HEK293 (cell line): Measurements from ENCODE around the gene PDE4D.
A peak's percentile ranks its signal among the peaks of the same experiment; 100 is the strongest.

Experiments used
- CTCF ChIA-PET: fragments of 350-600 bp; formaldehyde crosslinking; extraction: SDS; loops from one replicate; lab custom pipeline; 2021; ENCODE audit warnings: antibody characterized with exemption; lab: Yijun Ruan, JAX
- POLR2A ChIA-PET: fragments of 300-600 bp; formaldehyde crosslinking; extraction: SDS; loops from one replicate; lab custom pipeline; 2020; ENCODE audit warnings: antibody characterized with exemption, inconsistent platforms; lab: Yijun Ruan, JAX
- H3K27ac ChIP-seq: fragments of 200-500 bp; sonication (Bioruptor generic); 2 replicates; pipeline ENCODE4 v1.5.1; 2014; ENCODE audit warnings: low read depth, low read length, control low read depth, inconsistent platforms; ENCODE audit errors: extremely low read depth
- H3K36me3 ChIP-seq, 2 experiments: fragments of 200-500 bp in 1 of 2; sonication (Bioruptor generic) in 1 of 2; 1 replicate in 1 of 2; 2 replicates in 1 of 2; pipeline ENCODE4 v1.5.1; 2014 to 2017; ENCODE audit warnings: inconsistent platforms in 2 of 2, low read length in 2 of 2; ENCODE audit not compliant: control insufficient read depth in 2 of 2, insufficient read depth in 1 of 2
- H3K4me1 ChIP-seq: fragments of 200-500 bp; sonication (Bioruptor generic); 2 replicates; pipeline ENCODE4 v1.5.1; 2014; ENCODE audit warnings: mild to moderate bottlenecking, low read length, inconsistent platforms; ENCODE audit not compliant: control insufficient read depth, insufficient read depth
- H3K4me3 ChIP-seq: 2 replicates; pipeline ENCODE4 v1.5.1; 2011; ENCODE audit warnings: low read depth, mild to moderate bottlenecking, control low read depth, low read length, moderate library complexity
- H3K9me3 ChIP-seq: fragments of 200-500 bp; sonication (Bioruptor generic); 2 replicates; pipeline ENCODE4 v1.5.1; 2014; ENCODE audit warnings: low read depth, low read length, inconsistent platforms; ENCODE audit not compliant: control insufficient read depth, insufficient read depth
- FEZF1 ChIP-seq: fragments of 450-650 bp; formaldehyde crosslinking; IDR thresholded peaks from 2 replicates; pipeline ENCODE4 v1.5.1; 2016; ENCODE audit warnings: missing biosample characterization, missing genetic modification characterization
- KLF10 ChIP-seq: fragments of 450-650 bp; IDR thresholded peaks from 2 replicates; pipeline ENCODE4 v1.5.1; 2018; ENCODE audit warnings: missing biosample characterization, mild to moderate bottlenecking, missing genetic modification characterization
- MYNN ChIP-seq: fragments of 450-650 bp; formaldehyde crosslinking; IDR thresholded peaks from 2 replicates; pipeline ENCODE4 v1.5.1; 2016; ENCODE audit warnings: missing biosample characterization, missing genetic modification characterization, borderline replicate concordance
- PRDM1 ChIP-seq: fragments of 450-650 bp; formaldehyde crosslinking; IDR thresholded peaks from 2 replicates; pipeline ENCODE4; 2016; ENCODE audit warnings: missing biosample characterization, missing genetic modification characterization
- PRDM2 ChIP-seq: fragments of 450-650 bp; formaldehyde crosslinking; IDR thresholded peaks from 2 replicates; pipeline ENCODE4 v1.5.1; 2016; ENCODE audit warnings: missing biosample characterization, missing genetic modification characterization, borderline replicate concordance
- PRDM4 ChIP-seq: fragments of 450-650 bp; formaldehyde crosslinking; IDR thresholded peaks from 2 replicates; pipeline ENCODE4 v1.5.1; 2017; ENCODE audit warnings: missing biosample characterization, missing genetic modification characterization
- PRDM6 ChIP-seq: fragments of 450-650 bp; formaldehyde crosslinking; IDR thresholded peaks from 2 replicates; pipeline ENCODE4 v1.5.1; 2017; ENCODE audit warnings: missing biosample characterization, missing genetic modification characterization
- ZBTB44 ChIP-seq: fragments of 450-650 bp; IDR thresholded peaks from 2 replicates; pipeline ENCODE4 v1.5.1; 2018; ENCODE audit warnings: missing biosample characterization, mild to moderate bottlenecking, missing genetic modification characterization
- ZNF2 ChIP-seq: fragments of 450-650 bp; formaldehyde crosslinking; IDR thresholded peaks from 2 replicates; pipeline ENCODE4 v1.5.1; 2016; ENCODE audit warnings: missing biosample characterization, missing genetic modification characterization
- ZNF23 ChIP-seq: fragments of 450-650 bp; formaldehyde crosslinking; IDR thresholded peaks from 2 replicates; pipeline ENCODE4 v1.5.1; 2016; ENCODE audit warnings: missing biosample characterization, missing genetic modification characterization, borderline replicate concordance
- ZNF311 ChIP-seq: fragments of 450-650 bp; formaldehyde crosslinking; IDR thresholded peaks from 2 replicates; pipeline ENCODE4 v1.5.1; 2017; ENCODE audit warnings: missing biosample characterization, missing genetic modification characterization, borderline replicate concordance
- ZNF600 ChIP-seq: fragments of 450-650 bp; formaldehyde crosslinking; IDR thresholded peaks from 2 replicates; pipeline ENCODE4 v1.5.1; 2016; ENCODE audit warnings: missing biosample characterization, missing genetic modification characterization
- ZNF610 ChIP-seq: fragments of 450-650 bp; formaldehyde crosslinking; IDR thresholded peaks from 2 replicates; pipeline ENCODE4 v1.5.1; 2016; ENCODE audit warnings: missing biosample characterization, missing genetic modification characterization, borderline replicate concordance
- ZNF654 ChIP-seq: fragments of 450-650 bp; formaldehyde crosslinking; IDR thresholded peaks from 2 replicates; pipeline ENCODE4 v1.5.1; 2016; ENCODE audit warnings: low read depth, missing biosample characterization, missing genetic modification characterization
- ZSCAN4 ChIP-seq: fragments of 450-650 bp; formaldehyde crosslinking; IDR thresholded peaks from 2 replicates; pipeline ENCODE4 v1.5.1; 2017; ENCODE audit warnings: missing biosample characterization, missing genetic modification characterization

PDE4D gene

GRCh38 chr5:59592101-59592500, 301.4 kb downstream of the PDE4D start (continued):
- TF ChIP-seq ZNF23 (no peak), ZNF654 (no peak), PRDM2 (no peak), MYNN (tag by site-specific recombination) (no peak), ZNF2 (tag by site-specific recombination) (no peak), ZNF311 (tag by site-specific recombination) (no peak), PRDM4 (tag by site-specific recombination) (no peak), ZNF600 (tag by site-specific recombination) (peak; percentile 63; the same call in 1 of the 2 replicates), ZBTB44 (tag by site-specific recombination) (peak; percentile 83), FEZF1 (no peak), ZNF610 (tag by site-specific recombination) (no peak), ZSCAN4 (tag by site-specific recombination) (no peak)

GRCh38 chr5:59591162-59591561, 302.4 kb downstream of the PDE4D start:
- H3K27ac ChIP-seq: no peak overlapping the region

More at GRCh38 chr5:59591162-59591561, 302.4 kb downstream of the PDE4D start:
- no peaks in the 10 kb centered on the region for H3K9me3 ChIP-seq
- ChIA-PET POLR2A (no interaction called here), CTCF (interaction anchor here (0.6 to 1.0 kb wide), 2 partner anchors 10 to 283 kb away, joined by 3 read pairs; no protein-coding TSS in a partner anchor)
- no peak overlapping the region for H3K4me3 ChIP-seq
- TF ChIP-seq PRDM1: peak; percentile 85
- TF ChIP-seq PRDM6: peak; percentile 54
- no peak for TF ChIP-seq KLF10 (tag by site-specific recombination)
- peaks cover 17% of the 10 kb centered on the region for H3K4me1 ChIP-seq
- H3K36me3 ChIP-seq: no peaks in the 10 kb centered on the region
